OCI-LY1 (cell line): ENCODE results near the gene FBXO39.
"Not testable (repeated sequence)": the region's sequence is repeated elsewhere in the genome, so short reads cannot be mapped to it uniquely, and the experiment has no call there.

Source experiments
- H2AFZ ChIP-seq: fragments of 200-600 bp; sonication (generic), shearing (Covaris generic); 2 replicates; pipeline ENCODE4 v1.6.0; 2014; ENCODE audit warnings: antibody characterized with exemption, mild to moderate bottlenecking, low read length
- H3F3A ChIP-seq: fragments of 200-600 bp; sonication (generic), shearing (Covaris generic); 2 replicates; pipeline ENCODE4 v1.6.0; 2014; ENCODE audit warnings: mild to moderate bottlenecking, antibody characterized with exemption, low read length, moderate library complexity; ENCODE audit not compliant: insufficient read depth
- H3K27ac ChIP-seq: fragments of 200-600 bp; sonication (generic); 2 replicates; pipeline ENCODE4 v1.5.1; 2014; ENCODE audit warnings: low read length, mixed run types, mild to moderate bottlenecking, low read depth; ENCODE audit not compliant: poor library complexity, severe bottlenecking
- H3K27me3 ChIP-seq: fragments of 200-600 bp; sonication (generic); 2 replicates; pipeline ENCODE4 v1.6.0; 2014; ENCODE audit warnings: antibody characterized with exemption, mild to moderate bottlenecking, low read length, moderate library complexity; ENCODE audit not compliant: insufficient read depth
- H3K36me3 ChIP-seq: fragments of 200-600 bp; sonication (generic); 2 replicates; pipeline ENCODE4 v1.6.1; 2014; ENCODE audit warnings: mild to moderate bottlenecking, antibody characterized with exemption, low read length, moderate library complexity, mixed read lengths; ENCODE audit not compliant: insufficient read depth
- H3K4me1 ChIP-seq: fragments of 200-600 bp; sonication (generic); 2 replicates; pipeline ENCODE4 v1.5.1; 2014; ENCODE audit warnings: mild to moderate bottlenecking, low read length, moderate library complexity; ENCODE audit not compliant: insufficient read depth, severe bottlenecking
- H3K4me2 ChIP-seq: fragments of 200-600 bp; sonication (generic), shearing (Covaris generic); 2 replicates; pipeline ENCODE4 v1.6.1; 2014; ENCODE audit warnings: low read length
- H3K4me3 ChIP-seq: fragments of 200-600 bp; sonication (generic); 2 replicates; pipeline ENCODE4 v1.5.1; 2014; ENCODE audit warnings: low read length, low read depth, mild to moderate bottlenecking, mixed read lengths; ENCODE audit not compliant: poor library complexity, severe bottlenecking
- H3K79me2 ChIP-seq: fragments of 200-600 bp; shearing (Covaris generic); 2 replicates; pipeline ENCODE4 v1.6.1; 2016; ENCODE audit warnings: mixed run types, low read length, mixed read lengths; ENCODE audit not compliant: insufficient read depth
- H3K9ac ChIP-seq: fragments of 200-600 bp; sonication (generic), shearing (Covaris generic); 2 replicates; pipeline ENCODE4 v1.6.1; 2014; ENCODE audit warnings: mild to moderate bottlenecking, low read length, mixed read lengths
- H3K9me2 ChIP-seq: fragments of 200-600 bp; sonication (generic), shearing (Covaris generic); 2 replicates; pipeline ENCODE4 v1.6.1; 2014; ENCODE audit warnings: low read depth, mild to moderate bottlenecking, low read length, mixed read lengths
- H3K9me3 ChIP-seq: fragments of 200-600 bp; shearing (Covaris generic); 2 replicates; pipeline ENCODE4 v1.6.1; 2014; ENCODE audit warnings: low read length, mixed read lengths
- H4K20me1 ChIP-seq: fragments of 200-600 bp; sonication (generic), shearing (Covaris generic); 2 replicates; pipeline ENCODE4 v1.6.0; 2016; ENCODE audit warnings: mild to moderate bottlenecking, low read length; ENCODE audit not compliant: insufficient read depth
- CTCF ChIP-seq: fragments of 200-600 bp; sonication (generic), shearing (Covaris generic); IDR thresholded peaks from 2 replicates; pipeline ENCODE4 v1.5.1; 2017; ENCODE audit warnings: mild to moderate bottlenecking, antibody characterized with exemption, low read length, moderate library complexity, mixed read lengths
- EZH2 ChIP-seq: fragments of 200-600 bp; sonication (generic), shearing (Covaris generic); IDR thresholded peaks from 2 replicates; pipeline ENCODE4 v1.8.0; 2017; ENCODE audit warnings: borderline replicate concordance, mixed run types, mild to moderate bottlenecking, antibody characterized with exemption, low read length, moderate library complexity, mixed read lengths

Gene FBXO39

GRCh38 chr17:6812295-6812694 is 36.3 kb downstream of the FBXO39 start:
- Histone ChIP-seq H3F3A (no peaks in the 10 kb centered on the region), H3K27ac (no peak overlapping the region), H2AFZ (no peak overlapping the region), H3K9me3 (no peaks in the 10 kb centered on the region), H3K36me3 (no peaks in the 10 kb centered on the region), H3K4me2 (no peak overlapping the region), H3K79me2 (no peaks in the 10 kb centered on the region), H3K4me1 (no peaks in the 10 kb centered on the region), H3K4me3 (no peak overlapping the region), H4K20me1 (no peaks in the 10 kb centered on the region), H3K27me3 (no peaks in the 10 kb centered on the region), H3K9ac (no peak overlapping the region), H3K9me2 (no peaks in the 10 kb centered on the region)
- TF ChIP-seq EZH2 (no peak), CTCF (no peak)

- Histone ChIP-seq H3K9me2 (no peaks in the 10 kb centered on the region), H3F3A (no peaks in the 10 kb centered on the region), H3K9ac (no peak overlapping the region), H3K4me3 (no peak overlapping the region), H3K27ac (no peak overlapping the region), H3K79me2 (no peaks in the 10 kb centered on the region), H2AFZ (no peak overlapping the region), H3K27me3 (no peaks in the 10 kb centered on the region), H3K36me3 (no peaks in the 10 kb centered on the region), H3K4me2 (no peak overlapping the region), H3K4me1 (no peaks in the 10 kb centered on the region), H4K20me1 (no peaks in the 10 kb centered on the region), H3K9me3 (no peaks in the 10 kb centered on the region)
- no peak for TF ChIP-seq CTCF
- no peak for TF ChIP-seq EZH2
Measured at GRCh38 chr17:6815775-6816174, 39.8 kb downstream of the FBXO39 start.

GRCh38 chr17:6816368-6816767 is 40.4 kb downstream of the FBXO39 start:
- not testable (repeated sequence) for H3K27me3 ChIP-seq, H3K9me2 ChIP-seq, H3K79me2 ChIP-seq, H3F3A ChIP-seq, H3K4me2 ChIP-seq, H3K4me3 ChIP-seq, H3K9me3 ChIP-seq, H3K27ac ChIP-seq, H4K20me1 ChIP-seq, H3K36me3 ChIP-seq, H3K9ac ChIP-seq, H2AFZ ChIP-seq, H3K4me1 ChIP-seq

GRCh38 chr17:6818938-6819337 is 42.9 kb downstream of the FBXO39 start:
- H3K27me3 ChIP-seq = no peaks in the 10 kb centered on the region

More at GRCh38 chr17:6818938-6819337, 42.9 kb downstream of the FBXO39 start:
- Histone ChIP-seq H4K20me1 (no peaks in the 10 kb centered on the region), H3K36me3 (no peaks in the 10 kb centered on the region), H3K27ac (no peak overlapping the region), H3K79me2 (no peaks in the 10 kb centered on the region), H3K4me2 (no peak overlapping the region), H3F3A (no peaks in the 10 kb centered on the region), H3K9ac (no peak overlapping the region), H3K9me3 (no peaks in the 10 kb centered on the region), H3K9me2 (no peaks in the 10 kb centered on the region), H2AFZ (no peak overlapping the region), H3K4me3 (no peak overlapping the region), H3K4me1 (no peaks in the 10 kb centered on the region)
- TF ChIP-seq CTCF (no peak), EZH2 (no peak)
